ENCODE results near the gene CDH13.

CDH13 gene

DNA sequence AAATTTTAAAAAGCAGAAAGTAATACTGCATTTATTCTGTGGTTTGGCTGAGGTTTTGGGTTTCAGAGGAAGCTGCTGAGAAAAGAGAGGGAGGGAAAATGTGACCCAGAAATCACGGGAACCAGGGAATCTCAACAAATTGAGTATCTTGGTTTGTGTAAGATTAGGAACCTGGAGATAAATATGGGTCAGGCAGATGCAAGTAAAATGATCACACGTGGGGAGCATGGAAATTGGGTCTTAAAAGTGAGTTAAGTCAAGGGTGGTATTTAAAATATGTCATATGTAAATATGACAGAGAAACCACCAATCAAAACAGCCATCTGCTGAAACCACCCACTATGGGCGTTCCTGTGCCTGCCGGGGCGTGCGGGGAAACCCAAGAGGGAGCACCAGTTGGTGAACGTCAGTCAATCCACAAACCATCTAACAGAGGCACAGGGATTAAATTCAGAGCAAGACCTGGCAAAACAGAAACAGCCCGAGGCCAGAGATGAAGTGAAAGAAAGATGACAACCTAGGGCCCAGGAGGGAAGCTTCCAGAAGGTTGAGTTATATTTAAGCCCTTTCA is 33.4 kb downstream of the CDH13 start:
- H3K27ac ChIP-seq (ENCODE audit: low read depth, low read length): no peak overlapping the region
- H3K23ac ChIP-seq (ENCODE audit: low read length): no peak overlapping the region
- peaks cover 3% of the 10 kb centered on the region in 2 experiments for H3K4me1 ChIP-seq (ENCODE audit: control insufficient read depth in 1 of 2, insufficient read depth in 2 of 2, low read length in 2 of 2)
- H2AK5ac ChIP-seq (ENCODE audit: low read length): no peak overlapping the region
- no peak for DNase-seq
- no peak overlapping the region for H4K91ac ChIP-seq (ENCODE audit: low read depth, low read length)
- no peak overlapping the region for H2BK12ac ChIP-seq (ENCODE audit: low read length)
- H3K9ac ChIP-seq (ENCODE audit: low read length): no peak overlapping the region
- H3K79me2 ChIP-seq (ENCODE audit: control insufficient read depth, insufficient read depth, low read length, poor library complexity): no peaks in the 10 kb centered on the region
- H3K36me3 ChIP-seq (ENCODE audit: control insufficient read depth in 1 of 2, insufficient read depth in 2 of 2, low read length in 2 of 2): no peaks in the 10 kb centered on the region
- H3K27me3 ChIP-seq (ENCODE audit: insufficient read depth, low read length): no peaks in the 10 kb centered on the region
- H3K14ac ChIP-seq (ENCODE audit: low read length): no peak overlapping the region
- WGBS (ENCODE audit: extremely low coverage, insufficient coverage, insufficient read length): no CpG with 5 or more reads among the region's 8 CpGs
- peaks cover 1% of the 10 kb centered on the region for H3K79me1 ChIP-seq (ENCODE audit: low read length)
- no peak overlapping the region for H2BK120ac ChIP-seq (ENCODE audit: insufficient read depth, low read length, poor library complexity)
- no peak overlapping the region for H2AFZ ChIP-seq (ENCODE audit: insufficient read depth, low read length, poor library complexity)
- H3K4me3 ChIP-seq (ENCODE audit: low read depth, low read length): no peak overlapping the region
- H4K12ac ChIP-seq (ENCODE audit: low read depth, low read length): no peak overlapping the region
- H4K8ac ChIP-seq (ENCODE audit: low read depth, low read length): no peak overlapping the region
- no peak overlapping the region for H3K4ac ChIP-seq (ENCODE audit: low read depth, low read length)
- no peak overlapping the region for H2BK5ac ChIP-seq (ENCODE audit: low read depth, low read length, poor library complexity)
- H3K4me2 ChIP-seq (ENCODE audit: low read length): no peak overlapping the region
- H3K18ac ChIP-seq (ENCODE audit: low read length): no peak overlapping the region
- H3K9me3 ChIP-seq (ENCODE audit: insufficient read depth, low read depth, low read length): no peaks in the 10 kb centered on the region

DNA sequence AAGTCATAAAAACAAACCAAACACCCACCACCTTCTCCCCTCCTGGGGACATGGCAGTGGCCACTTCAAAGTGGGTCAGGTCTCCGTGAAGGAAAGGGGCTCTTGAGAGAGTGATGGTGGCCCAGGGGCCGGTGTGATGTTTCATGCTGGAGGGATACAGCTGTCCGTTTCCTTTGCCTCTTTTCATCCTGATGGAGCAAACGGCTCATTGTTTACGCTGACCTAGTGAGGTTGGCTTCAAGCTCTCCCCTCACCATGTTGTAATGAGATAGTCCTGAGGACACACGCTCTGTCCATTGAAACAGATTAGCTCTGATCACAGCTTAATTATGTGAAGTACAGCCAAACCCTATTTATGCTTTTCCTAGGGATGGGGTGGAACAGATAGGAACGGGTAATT is 34.2 kb downstream of the CDH13 start:
- no CpG with 5 or more reads among the region's 7 CpGs for WGBS (ENCODE audit: extremely low coverage, insufficient coverage, insufficient read length)
- no peaks in the 10 kb centered on the region for H3K36me3 ChIP-seq (ENCODE audit: control insufficient read depth in 1 of 2, insufficient read depth in 2 of 2, low read length in 2 of 2)

DNA sequence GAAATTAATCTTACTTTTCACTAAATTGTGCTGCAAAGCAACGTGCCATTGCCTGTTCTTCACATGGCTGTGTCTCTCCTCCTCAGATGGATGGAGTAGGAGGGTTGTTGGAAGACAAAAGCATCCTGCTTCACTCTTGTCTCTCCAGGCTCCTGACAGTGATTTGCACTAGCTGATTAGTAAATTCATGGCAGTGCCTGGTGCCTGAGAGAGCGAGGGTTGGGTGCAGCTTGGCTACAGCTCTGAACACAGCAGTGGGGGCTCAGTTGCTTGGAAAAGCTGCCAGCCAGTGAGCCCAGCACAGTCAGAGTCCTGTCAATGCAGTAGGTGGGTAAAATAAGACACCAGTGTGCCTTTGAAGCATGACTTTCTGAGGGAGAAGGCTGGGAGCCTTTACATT is 37.4 kb downstream of the CDH13 start:
- no peak overlapping the region for H3K4me3 ChIP-seq (ENCODE audit: low read depth, low read length)
- no peak overlapping the region for H4K8ac ChIP-seq (ENCODE audit: low read depth, low read length)
- no peaks in the 10 kb centered on the region for H3K79me2 ChIP-seq (ENCODE audit: control insufficient read depth, insufficient read depth, low read length, poor library complexity)
- no peak for DNase-seq
- H3K4me2 ChIP-seq (ENCODE audit: low read length): no peak overlapping the region
- H3K9ac ChIP-seq (ENCODE audit: low read length): no peak overlapping the region
- no peaks in the 10 kb centered on the region for H3K27me3 ChIP-seq (ENCODE audit: insufficient read depth, low read length)
- H3K14ac ChIP-seq (ENCODE audit: low read length): no peak overlapping the region
- no peak overlapping the region for H3K18ac ChIP-seq (ENCODE audit: low read length)
- WGBS (ENCODE audit: extremely low coverage, insufficient coverage, insufficient read length): no CpG with 5 or more reads among the region's 2 CpGs
- no peaks in the 10 kb centered on the region for H3K36me3 ChIP-seq (ENCODE audit: control insufficient read depth in 1 of 2, insufficient read depth in 2 of 2, low read length in 2 of 2)
- no peak overlapping the region for H4K12ac ChIP-seq (ENCODE audit: low read depth, low read length)
- H3K4ac ChIP-seq (ENCODE audit: low read depth, low read length): no peak overlapping the region
- H3K79me1 ChIP-seq (ENCODE audit: low read length): no peaks in the 10 kb centered on the region
- H2AFZ ChIP-seq (ENCODE audit: insufficient read depth, low read length, poor library complexity): no peak overlapping the region
- H4K91ac ChIP-seq (ENCODE audit: low read depth, low read length): no peak overlapping the region
- H2BK12ac ChIP-seq (ENCODE audit: low read length): no peak overlapping the region
- H2AK5ac ChIP-seq (ENCODE audit: low read length): no peak overlapping the region
- H3K4me1 ChIP-seq (ENCODE audit: control insufficient read depth in 1 of 2, insufficient read depth in 2 of 2, low read length in 2 of 2): peaks cover 0 to 4% of the 10 kb centered on the region in 2 experiments
- no peak overlapping the region for H3K23ac ChIP-seq (ENCODE audit: low read length)
- peaks cover 2% of the 10 kb centered on the region for H3K9me3 ChIP-seq (ENCODE audit: insufficient read depth, low read depth, low read length)
- no peak overlapping the region for H2BK5ac ChIP-seq (ENCODE audit: low read depth, low read length, poor library complexity)
- H2BK120ac ChIP-seq (ENCODE audit: insufficient read depth, low read length, poor library complexity): no peak overlapping the region
- H3K27ac ChIP-seq (ENCODE audit: low read depth, low read length): no peak overlapping the region

More for the DNA sequence above, 34.2 kb downstream of the CDH13 start:
- no peak overlapping the region for H3K27ac ChIP-seq (ENCODE audit: low read depth, low read length)
- H3K18ac ChIP-seq (ENCODE audit: low read length): no peak overlapping the region
- H3K4ac ChIP-seq (ENCODE audit: low read depth, low read length): no peak overlapping the region
- no peak overlapping the region for H4K91ac ChIP-seq (ENCODE audit: low read depth, low read length)
- H2BK12ac ChIP-seq (ENCODE audit: low read length): no peak overlapping the region
- H2BK120ac ChIP-seq (ENCODE audit: insufficient read depth, low read length, poor library complexity): no peak overlapping the region
- H4K8ac ChIP-seq (ENCODE audit: low read depth, low read length): no peak overlapping the region
- no peaks in the 10 kb centered on the region for H3K79me1 ChIP-seq (ENCODE audit: low read length)
- no peak overlapping the region for H3K4me3 ChIP-seq (ENCODE audit: low read depth, low read length)
- H3K14ac ChIP-seq (ENCODE audit: low read length): no peak overlapping the region
- no peak overlapping the region for H3K23ac ChIP-seq (ENCODE audit: low read length)
- H2BK5ac ChIP-seq (ENCODE audit: low read depth, low read length, poor library complexity): no peak overlapping the region
- H4K12ac ChIP-seq (ENCODE audit: low read depth, low read length): no peak overlapping the region
- DNase-seq: no peak
- H3K9me3 ChIP-seq (ENCODE audit: insufficient read depth, low read depth, low read length): no peaks in the 10 kb centered on the region
- no peak overlapping the region for H3K9ac ChIP-seq (ENCODE audit: low read length)
- no peaks in the 10 kb centered on the region for H3K27me3 ChIP-seq (ENCODE audit: insufficient read depth, low read length)
- no peaks in the 10 kb centered on the region for H3K79me2 ChIP-seq (ENCODE audit: control insufficient read depth, insufficient read depth, low read length, poor library complexity)
- H3K4me1 ChIP-seq (ENCODE audit: control insufficient read depth in 1 of 2, insufficient read depth in 2 of 2, low read length in 2 of 2): no peaks in the 10 kb centered on the region
- no peak overlapping the region for H3K4me2 ChIP-seq (ENCODE audit: low read length)
- no peak overlapping the region for H2AK5ac ChIP-seq (ENCODE audit: low read length)
- no peak overlapping the region for H2AFZ ChIP-seq (ENCODE audit: insufficient read depth, low read length, poor library complexity)

DNA sequence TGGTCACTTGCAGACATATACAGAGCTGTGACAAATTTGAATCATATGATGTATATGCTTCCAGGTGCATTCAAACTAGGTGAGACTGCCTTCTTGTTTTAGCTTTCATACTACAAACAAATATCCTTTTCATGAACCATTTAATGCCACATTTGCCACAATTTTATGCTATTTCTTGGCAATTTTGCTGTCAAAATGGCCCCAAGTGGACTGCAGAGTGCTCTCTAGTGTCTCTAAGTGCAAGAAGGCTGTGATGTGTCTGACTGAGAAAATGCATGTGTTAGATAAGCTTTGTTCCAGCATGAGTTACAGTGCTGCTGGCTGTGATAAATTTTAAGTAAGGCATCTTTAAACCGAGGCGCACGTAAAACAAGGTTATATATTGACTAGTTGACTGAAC is 38.3 kb downstream of the CDH13 start:
- Histone ChIP-seq H4K12ac (ENCODE audit: low read depth, low read length) (no peak overlapping the region), H3K4me3 (ENCODE audit: low read depth, low read length) (no peak overlapping the region), H2AK5ac (ENCODE audit: low read length) (no peak overlapping the region), H3K4me2 (ENCODE audit: low read length) (no peak overlapping the region), H2AFZ (ENCODE audit: insufficient read depth, low read length, poor library complexity) (no peak overlapping the region), H2BK120ac (ENCODE audit: insufficient read depth, low read length, poor library complexity) (no peak overlapping the region), H3K4ac (ENCODE audit: low read depth, low read length) (no peak overlapping the region), H2BK12ac (ENCODE audit: low read length) (no peak overlapping the region), H3K36me3 (ENCODE audit: control insufficient read depth in 1 of 2, insufficient read depth in 2 of 2, low read length in 2 of 2) (no peaks in the 10 kb centered on the region), H3K9me3 (ENCODE audit: insufficient read depth, low read depth, low read length) (peaks cover 2% of the 10 kb centered on the region), H2BK5ac (ENCODE audit: low read depth, low read length, poor library complexity) (no peak overlapping the region), H3K79me2 (ENCODE audit: control insufficient read depth, insufficient read depth, low read length, poor library complexity) (no peaks in the 10 kb centered on the region), H3K4me1 (ENCODE audit: control insufficient read depth in 1 of 2, insufficient read depth in 2 of 2, low read length in 2 of 2) (peaks cover 0 to 4% of the 10 kb centered on the region in 2 experiments), H3K9ac (ENCODE audit: low read length) (no peak overlapping the region), H3K23ac (ENCODE audit: low read length) (no peak overlapping the region), H3K27me3 (ENCODE audit: insufficient read depth, low read length) (no peaks in the 10 kb centered on the region), H3K27ac (ENCODE audit: low read depth, low read length) (no peak overlapping the region), H4K8ac (ENCODE audit: low read depth, low read length) (no peak overlapping the region), H4K91ac (ENCODE audit: low read depth, low read length) (no peak overlapping the region), H3K79me1 (ENCODE audit: low read length) (no peaks in the 10 kb centered on the region), H3K14ac (ENCODE audit: low read length) (no peak overlapping the region), H3K18ac (ENCODE audit: low read length) (no peak overlapping the region)
- WGBS (ENCODE audit: extremely low coverage, insufficient coverage, insufficient read length): no CpG with 5 or more reads among the region's 3 CpGs
- no peak for DNase-seq

Measured in trophoblast cell (in vitro differentiated cells and primary cell).